ENCODE data around the gene PRR3.

GRCh38 chr6:30554404-30554803 lies 2.7 kb upstream of the PRR3 start:
- TF ChIP-seq CTCF (IDR thresholded peaks at IDR 0.05), result no peak
- no peak for TF ChIP-seq POLR2AphosphoS5 (IDR thresholded peaks at IDR 0.05)

All from stomach (tissue), 4 donors.